NCI-H2029 (cell line): Measurements from ENCODE around the gene GOSR2.
A peak's percentile ranks its signal among the peaks of the same experiment; 100 is the strongest.
"Not testable (repeated sequence)": the region's sequence is repeated elsewhere in the genome, so short reads cannot be mapped to it uniquely, and the experiment has no call there.

Source experiments
- DNase-seq: peaks from one replicate; lab custom pipeline; 2025; lab: John Stamatoyannopoulos, UW

GOSR2 gene

GRCh38 chr17:46894024-46894423 lies 28.9 kb upstream of the GOSR2 start:
- no peak for DNase-seq

- DNase-seq: no peak
Measured at GRCh38 chr17:46894476-46895151, 28.3 kb upstream of the GOSR2 start.

- DNase-seq: no peak
Measured at GRCh38 chr17:46895171-46895570, 27.8 kb upstream of the GOSR2 start.

GRCh38 chr17:46896991-46897390 lies 26.0 kb upstream of the GOSR2 start:
- no peak for DNase-seq

- no peak for DNase-seq
Measured at GRCh38 chr17:46898364-46898763, 24.6 kb upstream of the GOSR2 start.

- DNase-seq: no peak
Measured at GRCh38 chr17:46898860-46899259, 24.1 kb upstream of the GOSR2 start.

- no peak for DNase-seq
Measured at GRCh38 chr17:46901291-46901690, 21.7 kb upstream of the GOSR2 start.

- no peak for DNase-seq
Measured at GRCh38 chr17:46903762-46904672, 18.9 kb upstream of the GOSR2 start.

- no peak for DNase-seq
Measured at GRCh38 chr17:46908068-46908737, 14.8 kb upstream of the GOSR2 start.

- DNase-seq: peak; percentile 86
Measured at GRCh38 chr17:46910179-46910927, 12.6 kb upstream of the GOSR2 start.

- DNase-seq: no peak
Measured at GRCh38 chr17:46911311-46911710, 11.6 kb upstream of the GOSR2 start.

- no peak for DNase-seq
Measured at GRCh38 chr17:46915596-46915995, 7.4 kb upstream of the GOSR2 start.

GRCh38 chr17:46916211-46916610 lies 6.7 kb upstream of the GOSR2 start:
- no peak for DNase-seq

- DNase-seq: no peak
Measured at GRCh38 chr17:46916623-46917022, 6.3 kb upstream of the GOSR2 start.

- DNase-seq: no peak
Measured at GRCh38 chr17:46917041-46917440, 5.9 kb upstream of the GOSR2 start.

GRCh38 chr17:46917516-46917915 lies 5.4 kb upstream of the GOSR2 start:
- DNase-seq: no peak

GRCh38 chr17:46921962-46922361 lies 998 bp upstream of the GOSR2 start:
- not testable (repeated sequence) for DNase-seq

GRCh38 chr17:46922487-46922803 lies 515 bp upstream of the GOSR2 start:
- DNase-seq: no peak

GRCh38 chr17:46925185-46925868 lies 2.4 kb downstream of the GOSR2 start:
- no peak for DNase-seq

GRCh38 chr17:46928467-46929261 lies 5.7 kb downstream of the GOSR2 start:
- DNase-seq: no peak

- DNase-seq: no peak
Measured at GRCh38 chr17:46929413-46929812, 6.5 kb downstream of the GOSR2 start.
